ENCODE data around the gene LARGE1.

Gene LARGE1

DNA sequence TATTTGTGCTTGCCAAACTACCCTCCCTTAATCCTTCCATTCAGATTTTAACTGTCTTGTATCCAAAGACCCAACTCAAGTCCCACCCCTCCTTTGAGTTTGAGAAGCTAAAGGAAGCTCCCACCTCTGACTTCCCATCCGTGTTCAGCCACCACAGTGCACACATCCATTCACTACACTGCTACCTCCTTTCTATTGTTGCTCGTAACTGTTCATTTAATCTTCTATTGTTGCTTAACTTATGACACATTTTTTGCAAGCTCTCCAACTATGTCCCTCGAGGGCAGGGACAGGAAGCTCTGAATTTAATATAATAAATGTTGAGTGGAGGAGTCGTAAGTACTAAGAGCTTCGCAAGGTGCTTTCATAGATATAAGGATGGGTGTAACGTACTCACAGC, 10.4 kb downstream of the LARGE1 start:
- DNase-seq: peak; percentile 22

GRCh38 chr22:33909075-33909458, 11.2 kb downstream of the LARGE1 start:
- peak; percentile 83 for DNase-seq

DNA sequence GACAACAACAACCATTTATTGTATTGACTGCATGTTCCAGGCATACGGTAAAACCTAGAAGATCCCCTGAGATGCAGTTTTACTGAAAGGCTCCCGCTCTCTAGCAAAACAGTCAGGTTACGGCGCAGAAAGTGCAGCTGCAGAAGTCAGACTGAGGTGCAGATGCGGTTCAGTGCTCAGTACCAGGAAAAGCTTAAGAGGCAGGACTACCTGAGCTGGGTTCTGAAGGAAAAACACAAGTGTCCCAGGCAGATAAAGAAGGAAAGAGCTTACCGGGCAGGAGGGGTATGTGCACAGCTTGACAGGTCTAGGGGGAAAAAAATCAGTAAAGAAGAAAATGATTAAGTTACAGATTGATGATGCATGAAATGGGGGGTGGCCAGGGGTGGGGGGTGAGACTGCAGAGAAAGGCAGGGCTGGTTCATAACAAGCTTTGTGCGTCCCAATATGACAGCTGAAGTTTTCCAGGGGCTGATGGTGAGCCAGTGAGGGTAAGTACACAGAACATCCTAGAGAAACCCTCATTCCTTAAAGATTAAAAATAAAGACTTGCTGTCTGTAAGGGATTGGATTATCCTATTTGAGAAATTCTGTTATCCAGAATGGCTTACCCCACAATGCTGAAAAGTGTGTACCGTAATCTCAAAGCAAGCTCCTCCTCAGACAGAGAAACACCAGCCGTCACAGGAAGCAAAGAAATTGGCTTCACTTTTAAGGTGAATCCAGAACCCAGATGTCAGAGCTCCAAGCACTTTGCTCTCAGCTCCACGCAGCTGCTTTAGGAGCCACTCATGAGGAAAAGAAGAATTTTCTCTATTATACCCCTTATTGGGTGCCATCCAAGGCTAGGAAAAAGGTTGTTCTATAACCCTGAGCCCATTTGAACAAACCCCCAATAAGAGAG, 11.9 kb downstream of the LARGE1 start:
- DNase-seq: no peak

DNA sequence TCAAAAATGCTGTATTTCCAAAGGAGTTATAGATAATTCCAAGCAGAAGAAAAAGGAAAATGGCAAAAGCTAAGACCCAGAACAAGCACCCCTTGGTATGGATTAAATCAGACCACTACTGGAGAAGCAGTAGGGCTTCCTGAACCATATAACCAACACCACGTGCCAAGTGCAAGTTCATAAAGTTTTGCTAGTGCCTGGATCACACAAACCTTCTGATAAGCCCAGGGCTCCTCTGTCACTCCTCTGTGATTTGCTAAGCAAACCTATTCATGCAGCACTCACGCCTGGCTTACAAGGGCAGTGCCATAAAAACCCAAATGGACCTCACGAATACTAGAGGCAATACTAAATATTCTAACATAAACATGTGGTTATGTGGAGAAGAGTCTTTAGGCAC, 13.3 kb downstream of the LARGE1 start:
- no peak for DNase-seq

- DNase-seq: no peak
Measured at GRCh38 chr22:33906475-33906874, 13.8 kb downstream of the LARGE1 start.

DNA sequence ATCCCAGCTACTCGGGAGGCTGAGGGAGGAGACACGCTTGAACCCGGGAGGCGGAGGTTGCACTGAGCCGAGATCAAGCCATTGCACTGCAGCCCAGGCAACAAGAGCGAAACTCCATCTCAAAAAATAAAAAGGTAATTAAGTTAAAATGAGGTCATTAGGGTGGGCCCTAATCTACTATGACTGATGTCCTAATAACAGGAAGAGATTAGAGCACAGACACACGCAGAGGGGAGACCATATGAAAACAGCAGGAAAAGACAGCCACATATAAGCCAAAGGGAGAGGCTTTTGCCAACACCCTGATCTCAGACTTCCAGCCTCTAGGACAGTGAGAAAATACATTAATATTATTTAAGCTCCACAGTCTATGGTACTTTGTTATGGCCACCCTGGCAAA, 17.3 kb downstream of the LARGE1 start:
- DNase-seq: no peak

DNA sequence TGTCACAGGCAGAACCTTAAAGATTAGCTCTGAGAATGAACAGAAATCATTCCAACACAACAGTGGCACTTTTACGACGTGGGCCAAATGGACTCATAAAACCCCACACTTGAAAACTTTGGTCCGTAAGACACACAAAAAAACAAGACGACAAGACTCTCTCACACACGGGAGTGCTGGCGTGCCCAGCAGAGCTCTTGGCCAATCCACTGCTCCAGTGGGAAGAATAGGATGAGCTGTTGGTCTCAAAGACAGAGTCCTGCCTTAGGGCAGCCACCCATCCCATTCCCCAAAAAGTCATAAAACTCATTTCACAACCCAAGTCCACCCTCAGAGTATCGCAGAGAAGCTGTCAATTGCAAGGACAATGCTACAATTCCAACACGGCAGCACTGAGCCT, 18.2 kb downstream of the LARGE1 start:
- no peak for DNase-seq

DNA sequence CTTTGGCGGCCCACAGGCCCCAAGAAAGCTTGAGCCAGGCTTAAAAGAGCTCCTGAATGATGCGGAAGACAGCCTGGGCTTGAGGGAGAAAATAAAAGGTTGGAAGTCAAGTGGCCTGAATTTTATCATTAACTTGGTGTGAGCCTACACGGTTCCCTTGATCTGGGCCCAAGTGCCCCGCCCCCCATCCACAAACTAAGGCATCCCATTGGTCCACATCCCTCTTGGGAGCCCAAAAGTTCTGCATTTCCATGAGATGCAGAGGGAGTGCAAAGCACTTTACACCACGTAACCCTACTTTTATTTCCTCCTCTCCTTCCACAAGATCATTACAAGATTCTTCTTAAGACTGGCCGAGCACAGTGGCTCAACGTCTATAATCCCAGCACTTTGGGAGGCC, 22.2 kb downstream of the LARGE1 start:
- no peak for DNase-seq

DNA sequence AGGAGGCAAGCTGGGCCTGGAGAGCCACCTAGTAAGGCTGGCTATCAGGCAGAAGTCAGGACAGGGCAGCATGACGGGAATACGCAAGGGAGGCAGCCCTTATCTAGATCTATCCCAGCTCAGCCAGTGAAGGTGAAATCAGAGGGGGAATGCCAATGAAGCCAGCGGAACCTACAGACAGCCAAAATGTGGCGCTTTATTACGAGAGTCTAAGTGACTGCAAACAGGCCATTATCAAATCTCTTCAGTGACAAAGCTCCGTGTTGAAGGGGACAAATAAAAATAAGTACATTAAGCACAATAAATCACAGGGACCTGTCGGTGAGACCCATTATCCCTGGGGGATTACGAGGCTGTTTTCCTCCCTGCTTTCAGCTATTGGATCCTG, 22.8 kb downstream of the LARGE1 start:
- no peak for DNase-seq

DNA sequence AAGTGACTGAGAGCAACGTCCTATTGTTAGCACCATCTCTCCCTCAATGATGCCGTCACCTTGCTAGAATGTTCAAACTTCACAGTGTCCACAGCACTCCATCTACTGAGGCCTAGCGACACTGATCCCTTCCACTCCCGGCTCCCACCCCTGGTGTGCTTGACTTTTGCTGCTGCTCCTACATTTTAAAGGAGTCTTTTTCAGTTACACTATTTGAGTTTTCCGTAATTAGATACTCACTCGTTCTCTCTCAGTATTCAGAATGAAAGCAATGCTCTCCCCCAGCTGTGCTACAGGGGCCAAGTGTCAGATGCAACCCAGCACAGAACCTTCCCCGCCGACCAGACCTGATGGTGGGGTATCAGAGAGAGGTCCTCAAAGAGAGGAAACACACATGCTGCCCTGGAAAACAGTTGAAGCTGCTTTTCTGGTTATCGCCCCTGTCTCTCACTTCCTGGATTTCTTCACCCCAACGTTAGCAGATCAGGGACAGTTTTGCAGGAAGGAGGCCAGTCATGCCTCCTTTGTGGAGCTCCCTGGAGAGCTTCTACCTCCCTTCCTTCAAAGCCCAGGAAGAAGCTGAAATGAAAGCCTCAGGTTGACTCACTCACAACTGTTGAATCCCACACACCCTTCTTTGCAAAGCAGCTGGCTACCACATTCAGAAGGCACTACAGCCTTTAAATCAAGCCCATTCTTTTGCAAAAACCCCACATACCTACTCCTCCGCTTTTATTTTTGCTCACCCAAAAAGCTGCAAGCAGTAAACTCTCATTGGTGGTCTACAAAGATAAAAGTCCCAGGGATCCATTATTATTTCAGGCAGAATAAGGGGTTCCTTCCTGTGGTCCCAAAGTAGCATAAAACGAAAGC, 23.5 kb downstream of the LARGE1 start:
- peak; percentile 50 for DNase-seq

- DNase-seq: no peak
Measured at GRCh38 chr22:33896154-33896553, 24.1 kb downstream of the LARGE1 start.

DNA sequence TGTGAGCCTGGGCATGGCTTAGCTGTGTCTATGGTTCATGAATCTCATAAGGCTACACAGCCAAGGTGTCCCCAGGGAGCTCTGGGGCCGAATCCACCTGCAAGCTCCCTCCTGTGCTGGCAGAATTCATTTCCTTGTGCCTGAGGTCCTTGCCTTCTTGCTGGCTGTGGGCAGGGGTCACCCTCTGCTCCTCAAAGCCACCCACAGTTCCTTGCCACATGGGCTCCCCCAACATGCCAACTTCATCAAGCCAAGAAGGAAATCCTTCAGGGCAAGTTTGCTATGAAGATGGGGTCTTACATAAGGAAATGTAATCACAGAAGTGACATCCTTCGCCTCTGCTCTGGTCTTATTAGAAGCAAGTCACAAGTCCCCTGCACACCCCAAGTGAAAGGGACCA, 24.8 kb downstream of the LARGE1 start:
- no peak for DNase-seq

GRCh38 chr22:33894515-33894914, 25.8 kb downstream of the LARGE1 start:
- no peak for DNase-seq

DNA sequence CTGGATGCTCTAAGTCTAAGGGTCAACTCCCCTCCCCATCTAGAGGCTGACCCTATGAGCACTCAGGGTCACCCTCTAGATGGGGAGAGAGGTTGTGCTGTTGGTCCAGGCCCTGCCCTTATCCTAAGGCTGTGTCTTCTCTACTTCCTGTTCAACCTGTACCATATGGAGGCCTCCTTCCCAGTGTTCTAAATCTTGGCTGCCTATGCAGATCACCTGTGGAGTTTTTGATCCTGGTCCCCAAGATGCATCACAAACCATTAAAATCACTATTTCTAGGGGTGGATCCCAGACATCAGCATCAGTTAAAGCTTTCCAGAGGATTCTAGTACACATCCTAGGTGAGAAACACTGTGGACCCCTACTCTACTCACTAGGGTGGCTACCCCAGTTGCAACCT, 26.2 kb downstream of the LARGE1 start:
- DNase-seq: no peak

- DNase-seq: no peak
Measured at GRCh38 chr22:33893512-33893911, 26.8 kb downstream of the LARGE1 start.

DNA sequence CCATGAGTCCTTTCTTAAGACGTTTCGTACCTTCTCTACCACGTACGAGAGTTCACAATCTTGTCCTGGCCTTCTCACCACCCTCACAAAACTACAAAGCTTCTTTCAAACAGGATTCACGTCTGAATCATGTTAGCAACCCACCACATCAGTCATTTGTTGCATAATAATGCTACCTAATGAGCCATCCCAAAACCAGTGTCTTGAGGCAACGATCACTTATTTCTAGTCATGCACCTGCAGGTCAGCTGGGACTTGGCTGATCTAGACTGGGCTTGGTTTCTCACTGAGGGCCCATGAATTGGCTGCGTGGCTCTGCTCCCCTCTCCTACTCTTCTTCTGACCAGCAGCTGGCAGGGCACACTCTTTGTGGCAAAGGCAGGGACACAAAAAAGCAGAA, 28.3 kb downstream of the LARGE1 start:
- no peak for DNase-seq

- DNase-seq: no peak
Measured at GRCh38 chr22:33891455-33891854, 28.8 kb downstream of the LARGE1 start.

DNA sequence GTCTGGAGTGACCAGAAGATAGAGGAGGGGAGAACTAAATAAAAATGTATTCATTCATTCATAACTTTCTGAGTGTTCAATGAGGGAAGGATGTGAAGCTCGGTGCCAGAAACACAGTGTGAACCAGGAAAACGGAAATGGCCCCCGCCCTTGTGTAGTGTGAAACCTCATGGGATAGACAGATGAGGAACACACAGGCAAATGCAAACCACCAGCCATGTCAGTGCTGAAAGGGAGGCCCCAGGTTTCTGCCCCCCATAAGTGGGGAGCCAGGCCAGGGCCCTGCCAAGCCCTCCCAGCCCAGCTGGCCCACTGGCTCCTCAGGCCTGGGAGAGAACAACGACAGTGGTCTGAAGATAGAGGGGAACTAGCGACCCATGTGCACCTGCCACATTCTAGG, 30.5 kb downstream of the LARGE1 start:
- no peak for DNase-seq

DNA sequence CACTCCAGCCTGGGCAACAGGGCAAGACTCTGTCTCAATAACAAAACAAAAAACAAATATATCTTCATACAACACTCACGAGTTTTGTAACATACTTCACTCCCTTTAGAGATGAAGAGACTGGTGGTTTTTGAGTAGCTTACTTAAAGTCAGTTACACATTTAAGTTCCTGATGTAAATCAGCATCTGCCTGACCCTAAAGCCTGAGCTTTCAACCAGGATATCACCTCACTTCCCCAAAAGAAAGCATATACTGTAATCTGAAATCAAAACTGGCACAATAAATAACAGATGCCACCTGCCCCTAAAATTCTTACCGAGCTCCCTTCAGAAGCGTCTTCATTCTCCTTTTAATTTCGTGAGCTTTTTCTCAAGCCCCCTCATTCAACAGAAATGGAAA, 31.5 kb downstream of the LARGE1 start:
- no peak for DNase-seq

DNA sequence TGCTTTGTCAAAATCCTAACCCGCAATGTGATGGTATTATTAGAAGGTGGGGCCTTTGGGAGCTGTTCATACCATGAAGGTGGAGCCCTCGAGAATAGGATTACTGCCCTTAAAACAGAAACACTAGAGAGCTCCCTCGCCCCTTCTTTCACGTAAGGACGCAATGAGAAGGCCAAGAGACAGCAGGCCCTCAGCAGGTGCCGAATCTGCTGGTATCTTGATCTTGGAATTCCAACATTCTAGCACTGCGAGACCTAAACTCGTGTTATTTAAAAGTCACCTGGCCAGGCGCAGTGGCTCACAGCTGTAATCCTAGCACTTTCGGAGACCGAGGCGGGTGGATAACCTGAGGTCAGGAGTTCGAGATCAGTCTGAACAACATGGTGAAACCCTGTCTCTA, 33.1 kb downstream of the LARGE1 start:
- no peak for DNase-seq

DNA sequence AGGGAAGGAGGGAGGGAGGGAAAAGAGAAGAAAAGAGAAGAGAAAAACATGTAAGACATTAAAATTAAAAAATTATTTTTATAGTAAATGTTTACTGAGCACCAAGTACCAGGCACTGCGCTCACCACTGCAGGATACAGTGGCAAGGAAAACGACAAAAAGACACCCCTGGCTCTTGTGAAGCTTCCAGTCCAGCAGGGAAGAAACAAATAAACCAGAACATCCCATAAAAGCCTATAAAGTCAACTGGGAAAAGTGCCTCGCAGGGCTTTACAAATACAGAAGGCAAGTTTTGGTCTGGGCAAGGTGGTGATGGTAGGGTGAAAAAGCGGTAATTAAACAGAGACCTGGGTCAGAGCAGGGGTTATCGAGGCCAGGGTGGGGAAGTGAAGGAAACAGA, 33.6 kb downstream of the LARGE1 start:
- DNase-seq: no peak

- DNase-seq: no peak
Measured at GRCh38 chr22:33884829-33885228, 35.4 kb downstream of the LARGE1 start.

GRCh38 chr22:33883961-33884808, 36.1 kb downstream of the LARGE1 start:
- DNase-seq: no peak

Measured in fibroblast of upper back skin (primary cell).